Measurements from ENCODE around the gene RTL5.

GRCh38 chrX:72107320-72107719 lies 24.4 kb downstream of the RTL5 start:
- TF ChIP-seq POLR2AphosphoS5 (IDR thresholded peaks at IDR 0.05; ENCODE audit: insufficient read depth in 1 of 2, low read depth in 1 of 2), result no peak
- TF ChIP-seq, protein P1, sequence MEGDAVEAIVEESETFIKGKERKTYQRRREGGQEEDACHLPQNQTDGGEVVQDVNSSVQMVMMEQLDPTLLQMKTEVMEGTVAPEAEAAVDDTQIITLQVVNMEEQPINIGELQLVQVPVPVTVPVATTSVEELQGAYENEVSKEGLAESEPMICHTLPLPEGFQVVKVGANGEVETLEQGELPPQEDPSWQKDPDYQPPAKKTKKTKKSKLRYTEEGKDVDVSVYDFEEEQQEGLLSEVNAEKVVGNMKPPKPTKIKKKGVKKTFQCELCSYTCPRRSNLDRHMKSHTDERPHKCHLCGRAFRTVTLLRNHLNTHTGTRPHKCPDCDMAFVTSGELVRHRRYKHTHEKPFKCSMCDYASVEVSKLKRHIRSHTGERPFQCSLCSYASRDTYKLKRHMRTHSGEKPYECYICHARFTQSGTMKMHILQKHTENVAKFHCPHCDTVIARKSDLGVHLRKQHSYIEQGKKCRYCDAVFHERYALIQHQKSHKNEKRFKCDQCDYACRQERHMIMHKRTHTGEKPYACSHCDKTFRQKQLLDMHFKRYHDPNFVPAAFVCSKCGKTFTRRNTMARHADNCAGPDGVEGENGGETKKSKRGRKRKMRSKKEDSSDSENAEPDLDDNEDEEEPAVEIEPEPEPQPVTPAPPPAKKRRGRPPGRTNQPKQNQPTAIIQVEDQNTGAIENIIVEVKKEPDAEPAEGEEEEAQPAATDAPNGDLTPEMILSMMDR (IDR thresholded peaks at IDR 0.05), result no peak
